ENCODE measurements around the gene ARFGAP3. TPM values are rescaled to one million over a fixed set of nuclear protein-coding genes. Genes with fewer than 3 reads are reported as not detected.

ARFGAP3 gene
- total RNA-seq, 2 experiments from 2014 or later = 19.5 to 21.4 TPM

DNA sequence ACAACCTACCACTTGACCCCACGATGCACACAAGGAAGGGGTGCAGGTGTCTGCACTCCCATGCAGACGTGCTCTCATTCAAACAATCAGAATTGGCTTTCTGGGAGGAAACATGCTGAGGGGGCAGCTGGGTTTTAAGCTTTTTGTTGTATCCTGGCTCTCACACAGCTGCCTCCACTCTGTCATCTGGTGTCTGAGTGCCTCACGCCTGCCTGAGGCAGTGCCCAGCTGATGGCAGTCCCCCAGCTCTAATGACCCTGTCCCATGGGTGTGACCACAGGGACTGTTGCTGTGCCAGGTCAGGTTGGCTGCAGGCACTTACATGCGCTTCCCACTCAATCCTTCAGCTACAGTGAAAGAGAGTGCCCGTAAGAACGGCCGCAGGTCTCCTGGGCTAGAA, 53.7 kb downstream of the ARFGAP3 start:
- DNase-seq (no peak), ATAC-seq (ENCODE audit: poor library complexity) (no peak)
- H3K4me1 ChIP-seq (ENCODE audit: insufficient read depth, low read length) = no peaks in the 10 kb centered on the region
- no peak overlapping the region for H3K27ac Mint-ChIP-seq
- H3K9me3 Mint-ChIP-seq = no peaks in the 10 kb centered on the region
- POLR2A ChIA-PET = no interaction called here
- no peaks in the 10 kb centered on the region for H3K27me3 Mint-ChIP-seq
- no peak overlapping the region for H3K4me3 Mint-ChIP-seq
- H3K36me3 Mint-ChIP-seq (ENCODE audit: low read depth) = peaks cover 71% of the 10 kb centered on the region
- H3K27me3 ChIP-seq (ENCODE audit: control insufficient read depth in 1 of 2, insufficient read depth in 2 of 2, low read length in 2 of 2) = no peaks in the 10 kb centered on the region
- H3K4me3 ChIP-seq (ENCODE audit: low read length) = no peak overlapping the region
- CTCF ChIA-PET = no interaction called here
- H3K36me3 ChIP-seq (ENCODE audit: insufficient read depth, low read length) = peaks cover 68% of the 10 kb centered on the region
- H3K9me3 ChIP-seq (ENCODE audit: control insufficient read depth in 1 of 2, insufficient read depth in 1 of 2, low read length in 2 of 2) = no peaks in the 10 kb centered on the region
- intact Hi-C loops (cut with DNase I, micrococcal nuclease) = no loop called here
- no peak overlapping the region for H3K27ac ChIP-seq (ENCODE audit: low read depth in 1 of 2, low read length in 2 of 2)
- H3K4me1 Mint-ChIP-seq (ENCODE audit: low read depth) = no peaks in the 10 kb centered on the region
- TF ChIP-seq CTCF (IDR thresholded peaks at IDR 0.05) = no peak

DNA sequence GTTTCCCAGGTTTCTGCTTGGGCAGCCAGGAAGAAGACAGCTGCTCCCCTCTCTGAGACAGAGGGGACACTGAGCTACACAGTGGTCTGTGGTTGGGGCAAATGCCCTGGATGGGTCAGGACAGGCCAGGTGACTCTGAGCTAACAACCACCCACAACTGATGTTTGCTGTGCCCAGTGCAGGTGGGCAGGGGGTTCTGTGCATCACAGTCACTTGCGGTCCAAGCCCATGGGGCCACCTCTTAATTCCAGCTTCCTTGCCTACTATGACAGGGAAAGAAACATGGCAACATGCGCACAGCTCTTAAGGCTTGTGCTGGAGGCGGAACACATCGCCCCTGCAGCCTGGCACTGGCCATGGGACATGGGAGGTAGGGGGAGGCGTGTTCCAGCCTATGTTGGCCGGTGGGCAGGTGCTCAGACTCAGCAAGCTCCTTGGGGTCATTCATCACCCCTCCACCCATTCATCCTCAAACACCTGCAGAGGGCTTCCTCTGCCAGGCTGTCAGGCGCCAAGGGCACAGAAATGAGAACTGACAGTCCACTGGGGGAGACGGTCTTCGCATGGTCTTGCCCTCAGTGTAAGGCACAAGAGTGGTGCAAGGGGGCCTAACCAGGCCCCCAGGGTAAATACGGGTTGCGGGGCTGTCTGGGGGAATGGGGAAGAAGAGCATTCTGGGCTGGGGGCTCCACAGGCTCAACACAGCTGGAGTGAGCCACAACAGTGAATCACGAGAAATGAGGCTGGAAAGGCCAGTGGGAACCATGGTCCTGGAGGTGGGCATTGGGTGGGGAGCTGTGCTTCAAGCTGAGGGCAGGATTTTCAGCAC, 55.6 kb downstream of the ARFGAP3 start:
- POLR2A ChIA-PET = no interaction called here
- DNase-seq (no peak), ATAC-seq (ENCODE audit: poor library complexity) (no peak)
- Mint-ChIP-seq H3K36me3 (ENCODE audit: low read depth) (peaks cover 75% of the 10 kb centered on the region), H3K4me1 (ENCODE audit: low read depth) (no peaks in the 10 kb centered on the region), H3K9me3 (no peaks in the 10 kb centered on the region), H3K27me3 (no peaks in the 10 kb centered on the region), H3K4me3 (no peak overlapping the region), H3K27ac (no peak overlapping the region)
- Histone ChIP-seq H3K36me3 (ENCODE audit: insufficient read depth, low read length) (peaks cover 68% of the 10 kb centered on the region), H3K4me3 (ENCODE audit: low read length) (no peak overlapping the region), H3K27me3 (ENCODE audit: control insufficient read depth in 1 of 2, insufficient read depth in 2 of 2, low read length in 2 of 2) (no peaks in the 10 kb centered on the region), H3K27ac (ENCODE audit: low read depth in 1 of 2, low read length in 2 of 2) (no peak overlapping the region), H3K9me3 (ENCODE audit: control insufficient read depth in 1 of 2, insufficient read depth in 1 of 2, low read length in 2 of 2) (no peaks in the 10 kb centered on the region), H3K4me1 (ENCODE audit: insufficient read depth, low read length) (no peaks in the 10 kb centered on the region)
- intact Hi-C loops (cut with DNase I, micrococcal nuclease) = no loop called here
- no peak for TF ChIP-seq CTCF (IDR thresholded peaks at IDR 0.05)
- CTCF ChIA-PET = no interaction called here

GRCh38 chr22:42800451-42801251, 56.4 kb downstream of the ARFGAP3 start:
- Histone ChIP-seq H3K27me3 (ENCODE audit: control insufficient read depth in 1 of 2, insufficient read depth in 2 of 2, low read length in 2 of 2) (no peaks in the 10 kb centered on the region), H3K36me3 (ENCODE audit: insufficient read depth, low read length) (peaks cover 59% of the 10 kb centered on the region), H3K4me1 (ENCODE audit: insufficient read depth, low read length) (no peaks in the 10 kb centered on the region), H3K27ac (ENCODE audit: low read depth in 1 of 2, low read length in 2 of 2) (no peak overlapping the region), H3K9me3 (ENCODE audit: control insufficient read depth in 1 of 2, insufficient read depth in 1 of 2, low read length in 2 of 2) (no peaks in the 10 kb centered on the region), H3K4me3 (ENCODE audit: low read length) (no peak overlapping the region)
- POLR2A ChIA-PET = no interaction called here
- Mint-ChIP-seq H3K4me3 (no peak overlapping the region), H3K27me3 (no peaks in the 10 kb centered on the region), H3K4me1 (ENCODE audit: low read depth) (no peaks in the 10 kb centered on the region), H3K27ac (no peak overlapping the region), H3K36me3 (ENCODE audit: low read depth) (peaks cover 71% of the 10 kb centered on the region), H3K9me3 (no peaks in the 10 kb centered on the region)
- ATAC-seq (ENCODE audit: poor library complexity) (no peak), DNase-seq (no peak)
- CTCF ChIA-PET = no interaction called here
- no peak for TF ChIP-seq CTCF (IDR thresholded peaks at IDR 0.05)
- intact Hi-C loops (cut with DNase I, micrococcal nuclease) = no loop called here
